ENCODE results near the gene TBCE. TPM values are rescaled to one million over a fixed set of nuclear protein-coding genes. Genes with fewer than 3 reads are reported as not detected.
A peak's percentile ranks its signal among the peaks of the same experiment; 100 is the strongest.

The TBCE gene
- total and polyA plus RNA-seq, 9 of the 15 experiments (the other 6 are each of a cell fraction or from before 2014, with no cell fraction given): 52.6 to 92.1 (median 82.1) TPM

DNA sequence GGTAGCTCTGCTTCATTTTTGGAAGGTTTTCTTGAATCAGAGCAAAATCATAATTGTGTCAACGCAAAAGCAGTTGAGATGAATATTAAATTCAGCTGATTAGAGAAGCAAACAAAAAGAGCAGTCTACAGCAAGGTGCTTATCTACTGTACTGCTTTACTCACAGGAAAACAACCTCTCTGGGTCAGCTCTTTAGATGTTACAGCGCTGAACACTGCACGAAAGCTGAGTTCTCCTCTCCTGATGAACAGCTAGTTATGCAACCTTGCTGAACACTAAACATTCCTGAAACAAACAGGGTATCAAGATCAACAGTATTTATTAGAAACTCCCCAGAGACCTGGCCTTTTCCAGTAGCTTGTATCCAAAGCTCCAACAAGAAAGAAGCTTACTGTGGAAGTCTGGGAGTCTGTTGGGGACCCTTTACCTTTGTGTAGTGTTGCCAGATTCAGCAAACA is 41.3 kb downstream of the TBCE start:
- Histone ChIP-seq H3K9me1 (ENCODE audit: control insufficient read depth, insufficient read depth, low read length) (no peaks in the 10 kb centered on the region), H3K9me3 (replicated peaks; ENCODE audit: control insufficient read depth, insufficient read depth, low read depth, low read length) (no peaks in the 10 kb centered on the region), H3K27me3 (ENCODE audit: control insufficient read depth in 2 of 2, insufficient read depth in 2 of 2, low read length in 2 of 2) (no peaks in the 10 kb centered on the region), H2AFZ (ENCODE audit: low read depth, low read length) (no peak overlapping the region), H3K4me2 (ENCODE audit: insufficient read depth, low read length) (no peak overlapping the region), H3K9ac (ENCODE audit: insufficient read depth in 1 of 2, low read depth in 2 of 2, low read length in 2 of 2) (no peak overlapping the region), H3K4me1 (replicated peaks in 1 of 2; ENCODE audit: control insufficient read depth in 2 of 2, insufficient read depth in 2 of 2, low read length in 2 of 2) (peaks cover 3 to 14% of the 10 kb centered on the region in 2 experiments; a peak in 4 of 5 replicates), H4K20me1 (replicated peaks; ENCODE audit: control insufficient read depth, insufficient read depth, low read length) (no peaks in the 10 kb centered on the region; the same call in 1 of the 2 replicates), H3K4me3 (no peak overlapping the region), H3K79me2 (ENCODE audit: control insufficient read depth, insufficient read depth, low read length) (peaks cover 27% of the 10 kb centered on the region), H3K27ac (ENCODE audit: extremely low read depth, low read depth, low read length) (no peak overlapping the region), H3K36me3 (ENCODE audit: control insufficient read depth, insufficient read depth, low read length) (peaks cover 6% of the 10 kb centered on the region; the same call in 1 of the 3 replicates)
- 14% methylated on average over 3 of the region's 3 CpGs for WGBS (ENCODE audit: insufficient coverage, low coverage, missing lambda C conversion rate)
- BruUV-seq (replicated peaks): no TSS peak
- ATAC-seq (peak; percentile 89), FAIRE-seq (peak; percentile 90), DNase-seq (ENCODE audit: extremely low read depth in 1 of 4, low spot score in 3 of 4) (peak; percentile 25 to 55 (median 40))
- POLR2A ChIA-PET: interaction anchor here (0.6 to 3.0 kb wide), 3 partner anchors 9 to 79 kb away, joined by 4 to 10 read pairs (median 5); partner anchors contain the start of gene TBCE
- CTCF ChIA-PET (ENCODE audit: low intra/inter-chr PET ratio): no interaction called here
- in situ Hi-C loops (cut with MboI): no loop called here
- intact Hi-C loops (cut with micrococcal nuclease): no loop called here
- TF ChIP-seq, protein P1, sequence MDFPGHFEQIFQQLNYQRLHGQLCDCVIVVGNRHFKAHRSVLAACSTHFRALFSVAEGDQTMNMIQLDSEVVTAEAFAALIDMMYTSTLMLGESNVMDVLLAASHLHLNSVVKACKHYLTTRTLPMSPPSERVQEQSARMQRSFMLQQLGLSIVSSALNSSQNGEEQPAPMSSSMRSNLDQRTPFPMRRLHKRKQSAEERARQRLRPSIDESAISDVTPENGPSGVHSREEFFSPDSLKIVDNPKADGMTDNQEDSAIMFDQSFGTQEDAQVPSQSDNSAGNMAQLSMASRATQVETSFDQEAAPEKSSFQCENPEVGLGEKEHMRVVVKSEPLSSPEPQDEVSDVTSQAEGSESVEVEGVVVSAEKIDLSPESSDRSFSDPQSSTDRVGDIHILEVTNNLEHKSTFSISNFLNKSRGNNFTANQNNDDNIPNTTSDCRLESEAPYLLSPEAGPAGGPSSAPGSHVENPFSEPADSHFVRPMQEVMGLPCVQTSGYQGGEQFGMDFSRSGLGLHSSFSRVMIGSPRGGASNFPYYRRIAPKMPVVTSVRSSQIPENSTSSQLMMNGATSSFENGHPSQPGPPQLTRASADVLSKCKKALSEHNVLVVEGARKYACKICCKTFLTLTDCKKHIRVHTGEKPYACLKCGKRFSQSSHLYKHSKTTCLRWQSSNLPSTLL (IDR thresholded peaks at IDR 0.05): no peak
- TF ChIP-seq CEBPG (CRISPR knock-in tag; IDR thresholded peaks at IDR 0.05): no peak
- peak in 1 of 2 experiments; percentile 50; a peak in 2 of 4 replicates for TF ChIP-seq CEBPG (tag; conservative IDR thresholded peaks at IDR 0.05 in 1 of 2, IDR thresholded peaks at IDR 0.05 in 1 of 2)
- TF ChIP-seq ZBED1 (IDR thresholded peaks at IDR 0.05): no peak
- TF ChIP-seq ZFP30 (CRISPR knock-in tag; IDR thresholded peaks at IDR 0.05; ENCODE audit: borderline replicate concordance): no peak
- TF ChIP-seq, protein P2, sequence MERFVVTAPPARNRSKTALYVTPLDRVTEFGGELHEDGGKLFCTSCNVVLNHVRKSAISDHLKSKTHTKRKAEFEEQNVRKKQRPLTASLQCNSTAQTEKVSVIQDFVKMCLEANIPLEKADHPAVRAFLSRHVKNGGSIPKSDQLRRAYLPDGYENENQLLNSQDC (CRISPR knock-in tag; IDR thresholded peaks at IDR 0.05): no peak
- no peak for TF ChIP-seq BRD4 (IDR thresholded peaks at IDR 0.05)
- TF ChIP-seq MIER1 (IDR thresholded peaks at IDR 0.05; ENCODE audit: low read depth): no peak
- no peak for TF ChIP-seq NONO (IDR thresholded peaks at IDR 0.05; ENCODE audit: low read depth in 2 of 2, low read length in 1 of 2)
- TF ChIP-seq HDAC3 (IDR thresholded peaks at IDR 0.05; ENCODE audit: borderline replicate concordance, partially characterized antibody): no peak
- TF ChIP-seq TOE1 (IDR thresholded peaks at IDR 0.05; ENCODE audit: borderline replicate concordance): no peak
- no peak for TF ChIP-seq TOE1 (CRISPR knock-in tag; IDR thresholded peaks at IDR 0.05; ENCODE audit: borderline replicate concordance, low read depth)
- TF ChIP-seq KDM2B (CRISPR knock-in tag; IDR thresholded peaks at IDR 0.05): no peak
- 0 out of 2 replicates have a peak, but pooled peaks have one; percentile 21 for TF ChIP-seq GABPB1 (CRISPR knock-in tag; IDR thresholded peaks at IDR 0.05)
- TF ChIP-seq SUPT5H (IDR thresholded peaks at IDR 0.05): no peak
- TF ChIP-seq, protein P3, sequence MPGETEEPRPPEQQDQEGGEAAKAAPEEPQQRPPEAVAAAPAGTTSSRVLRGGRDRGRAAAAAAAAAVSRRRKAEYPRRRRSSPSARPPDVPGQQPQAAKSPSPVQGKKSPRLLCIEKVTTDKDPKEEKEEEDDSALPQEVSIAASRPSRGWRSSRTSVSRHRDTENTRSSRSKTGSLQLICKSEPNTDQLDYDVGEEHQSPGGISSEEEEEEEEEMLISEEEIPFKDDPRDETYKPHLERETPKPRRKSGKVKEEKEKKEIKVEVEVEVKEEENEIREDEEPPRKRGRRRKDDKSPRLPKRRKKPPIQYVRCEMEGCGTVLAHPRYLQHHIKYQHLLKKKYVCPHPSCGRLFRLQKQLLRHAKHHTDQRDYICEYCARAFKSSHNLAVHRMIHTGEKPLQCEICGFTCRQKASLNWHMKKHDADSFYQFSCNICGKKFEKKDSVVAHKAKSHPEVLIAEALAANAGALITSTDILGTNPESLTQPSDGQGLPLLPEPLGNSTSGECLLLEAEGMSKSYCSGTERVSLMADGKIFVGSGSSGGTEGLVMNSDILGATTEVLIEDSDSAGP (CRISPR knock-in tag; IDR thresholded peaks at IDR 0.05): no peak
- TF ChIP-seq RBM25 (IDR thresholded peaks at IDR 0.05; ENCODE audit: low read depth, low read length, severe bottlenecking): peak; percentile 35
- no peak for TF ChIP-seq MAFG (tag; conservative IDR thresholded peaks at IDR 0.05)
- TF ChIP-seq, protein P4, sequence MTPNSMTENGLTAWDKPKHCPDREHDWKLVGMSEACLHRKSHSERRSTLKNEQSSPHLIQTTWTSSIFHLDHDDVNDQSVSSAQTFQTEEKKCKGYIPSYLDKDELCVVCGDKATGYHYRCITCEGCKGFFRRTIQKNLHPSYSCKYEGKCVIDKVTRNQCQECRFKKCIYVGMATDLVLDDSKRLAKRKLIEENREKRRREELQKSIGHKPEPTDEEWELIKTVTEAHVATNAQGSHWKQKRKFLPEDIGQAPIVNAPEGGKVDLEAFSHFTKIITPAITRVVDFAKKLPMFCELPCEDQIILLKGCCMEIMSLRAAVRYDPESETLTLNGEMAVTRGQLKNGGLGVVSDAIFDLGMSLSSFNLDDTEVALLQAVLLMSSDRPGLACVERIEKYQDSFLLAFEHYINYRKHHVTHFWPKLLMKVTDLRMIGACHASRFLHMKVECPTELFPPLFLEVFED (CRISPR knock-in tag; conservative IDR thresholded peaks at IDR 0.05): no peak
